Neutrophil (primary cell): ENCODE results near the gene IL32.

Experiments
- H3K27ac ChIP-seq: fragments of 200-600 bp; sonication (generic); 2 replicates; pipeline ENCODE4 v1.5.1; 2016; ENCODE audit warnings: mild to moderate bottlenecking, moderate library complexity
- H3K27me3 ChIP-seq: fragments of 200-600 bp; sonication (generic); 2 replicates; pipeline ENCODE4 v1.6.0; 2016; ENCODE audit warnings: mild to moderate bottlenecking
- H3K36me3 ChIP-seq: fragments of 200-600 bp; sonication (generic); 2 replicates; pipeline ENCODE4 v1.5.1; 2017
- H3K4me1 ChIP-seq, 2 experiments: fragments of 200-600 bp in 1 of 2; sonication (generic) in 1 of 2; 1 replicate in 1 of 2; 2 replicates in 1 of 2; pipeline versions ENCODE4 v1.5.1 to v1.6.1; 2013 to 2016; ENCODE audit warnings: low read depth in 1 of 2, low read length in 1 of 2, mild to moderate bottlenecking in 1 of 2, moderate library complexity in 1 of 2; ENCODE audit not compliant: control insufficient read depth in 1 of 2, insufficient read depth in 1 of 2
- H3K4me3 ChIP-seq, 2 experiments: fragments of 200-600 bp in 1 of 2; sonication (generic) in 1 of 2; 1 replicate in 1 of 2; 2 replicates in 1 of 2; pipeline ENCODE4 v1.5.1; 2013 to 2016; ENCODE audit warnings: low read depth in 1 of 2, low read length in 1 of 2, mild to moderate bottlenecking in 1 of 2, moderate library complexity in 1 of 2
- H3K9me3 ChIP-seq: fragments of 200-600 bp; sonication (generic); 2 replicates; pipeline ENCODE4 v1.5.1; 2016
- TF ChIP-seq, protein P1 (sequence below): fragments of 200-600 bp; sonication (generic); IDR thresholded peaks from 2 replicates; pipeline ENCODE4 v1.5.1; 2016; ENCODE audit warnings: antibody characterized with exemption

Gene IL32

DNA sequence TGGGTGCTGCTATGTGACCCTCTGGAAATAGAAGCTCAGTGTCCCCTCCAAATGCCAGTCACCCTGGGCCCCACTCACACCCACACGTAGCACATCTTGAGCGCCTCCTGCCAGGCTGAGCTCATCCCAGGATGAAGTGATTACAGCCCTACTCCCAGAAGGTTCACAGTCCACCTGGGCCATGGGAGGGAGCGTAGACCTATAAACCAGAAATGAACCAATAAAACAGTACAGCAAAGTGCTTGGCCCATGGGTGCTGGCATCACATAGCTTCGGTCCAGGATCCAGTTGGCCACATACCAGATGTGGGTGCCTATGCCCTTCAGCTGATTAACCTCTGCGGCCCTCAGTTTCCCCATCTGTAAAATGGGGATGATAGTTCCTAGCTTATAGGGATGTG is 26.5 kb upstream of the IL32 start:
- H3K4me3 ChIP-seq = no peak overlapping the region
- TF ChIP-seq, protein P1, sequence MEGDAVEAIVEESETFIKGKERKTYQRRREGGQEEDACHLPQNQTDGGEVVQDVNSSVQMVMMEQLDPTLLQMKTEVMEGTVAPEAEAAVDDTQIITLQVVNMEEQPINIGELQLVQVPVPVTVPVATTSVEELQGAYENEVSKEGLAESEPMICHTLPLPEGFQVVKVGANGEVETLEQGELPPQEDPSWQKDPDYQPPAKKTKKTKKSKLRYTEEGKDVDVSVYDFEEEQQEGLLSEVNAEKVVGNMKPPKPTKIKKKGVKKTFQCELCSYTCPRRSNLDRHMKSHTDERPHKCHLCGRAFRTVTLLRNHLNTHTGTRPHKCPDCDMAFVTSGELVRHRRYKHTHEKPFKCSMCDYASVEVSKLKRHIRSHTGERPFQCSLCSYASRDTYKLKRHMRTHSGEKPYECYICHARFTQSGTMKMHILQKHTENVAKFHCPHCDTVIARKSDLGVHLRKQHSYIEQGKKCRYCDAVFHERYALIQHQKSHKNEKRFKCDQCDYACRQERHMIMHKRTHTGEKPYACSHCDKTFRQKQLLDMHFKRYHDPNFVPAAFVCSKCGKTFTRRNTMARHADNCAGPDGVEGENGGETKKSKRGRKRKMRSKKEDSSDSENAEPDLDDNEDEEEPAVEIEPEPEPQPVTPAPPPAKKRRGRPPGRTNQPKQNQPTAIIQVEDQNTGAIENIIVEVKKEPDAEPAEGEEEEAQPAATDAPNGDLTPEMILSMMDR = no peak
- H3K9me3 ChIP-seq = no peaks in the 10 kb centered on the region
- H3K27ac ChIP-seq = no peak overlapping the region
- peaks cover 61 to 66% of the 10 kb centered on the region in 2 experiments for H3K4me1 ChIP-seq
- peaks cover 11% of the 10 kb centered on the region for H3K36me3 ChIP-seq
- peaks cover 72% of the 10 kb centered on the region for H3K27me3 ChIP-seq

DNA sequence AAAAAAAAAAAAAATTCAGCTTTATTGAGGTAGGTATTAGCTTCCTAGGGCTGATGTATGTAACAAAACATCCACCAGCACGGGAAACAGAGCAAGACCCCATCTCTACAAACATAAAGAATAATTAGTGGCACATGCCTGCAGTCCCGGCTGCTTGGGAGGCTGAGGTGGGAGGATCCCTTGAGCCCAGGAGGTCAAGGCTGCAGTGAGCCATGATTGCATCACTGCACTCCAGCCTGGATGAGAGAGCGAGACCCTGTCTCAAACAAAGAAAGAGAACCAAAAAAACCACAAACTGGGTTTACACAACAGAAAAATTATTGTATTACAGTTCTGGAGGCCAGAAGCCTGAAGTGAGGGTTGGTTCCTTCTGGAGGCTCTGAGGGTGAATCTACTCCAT is 23.1 kb upstream of the IL32 start:
- peaks cover 45% of the 10 kb centered on the region for H3K27me3 ChIP-seq

DNA sequence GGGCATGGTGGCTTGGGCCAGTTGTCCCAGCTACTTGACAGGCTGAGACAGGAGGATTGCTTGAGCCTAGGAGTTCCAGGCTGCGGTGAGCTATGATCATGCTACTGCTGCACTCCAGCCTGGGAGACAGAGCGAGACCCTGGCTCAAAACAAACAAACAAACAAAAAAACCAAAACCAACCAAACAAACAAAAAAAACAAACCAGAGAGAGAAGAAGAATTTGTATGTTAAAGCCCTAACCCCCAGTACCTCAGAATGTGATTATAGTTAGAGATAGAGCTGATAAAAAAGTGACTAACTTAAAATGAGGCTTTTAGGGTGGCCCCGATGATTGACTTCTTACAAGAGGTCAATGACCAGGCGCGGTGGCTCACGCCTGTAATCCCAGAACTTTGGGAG is 20.7 kb upstream of the IL32 start:
- Histone ChIP-seq H3K4me3 (peak overlapping the region; percentile 99), H3K27ac (peak overlapping the region; percentile 94), H3K4me1 (peaks cover 48 to 55% of the 10 kb centered on the region in 2 experiments), H3K36me3 (peaks cover 27% of the 10 kb centered on the region), H3K9me3 (no peaks in the 10 kb centered on the region), H3K27me3 (peaks cover 22% of the 10 kb centered on the region)
- TF ChIP-seq, protein P1 = no peak

More for the DNA sequence above, 23.1 kb upstream of the IL32 start:
- Histone ChIP-seq H3K4me1 (peaks cover 48% of the 10 kb centered on the region in 2 experiments), H3K27ac (peak overlapping the region; percentile 20), H3K4me3 (peak overlapping the region in 1 of 2 experiments; percentile 18), H3K9me3 (no peaks in the 10 kb centered on the region), H3K36me3 (peaks cover 11% of the 10 kb centered on the region)
- TF ChIP-seq, protein P1 = no peak

DNA sequence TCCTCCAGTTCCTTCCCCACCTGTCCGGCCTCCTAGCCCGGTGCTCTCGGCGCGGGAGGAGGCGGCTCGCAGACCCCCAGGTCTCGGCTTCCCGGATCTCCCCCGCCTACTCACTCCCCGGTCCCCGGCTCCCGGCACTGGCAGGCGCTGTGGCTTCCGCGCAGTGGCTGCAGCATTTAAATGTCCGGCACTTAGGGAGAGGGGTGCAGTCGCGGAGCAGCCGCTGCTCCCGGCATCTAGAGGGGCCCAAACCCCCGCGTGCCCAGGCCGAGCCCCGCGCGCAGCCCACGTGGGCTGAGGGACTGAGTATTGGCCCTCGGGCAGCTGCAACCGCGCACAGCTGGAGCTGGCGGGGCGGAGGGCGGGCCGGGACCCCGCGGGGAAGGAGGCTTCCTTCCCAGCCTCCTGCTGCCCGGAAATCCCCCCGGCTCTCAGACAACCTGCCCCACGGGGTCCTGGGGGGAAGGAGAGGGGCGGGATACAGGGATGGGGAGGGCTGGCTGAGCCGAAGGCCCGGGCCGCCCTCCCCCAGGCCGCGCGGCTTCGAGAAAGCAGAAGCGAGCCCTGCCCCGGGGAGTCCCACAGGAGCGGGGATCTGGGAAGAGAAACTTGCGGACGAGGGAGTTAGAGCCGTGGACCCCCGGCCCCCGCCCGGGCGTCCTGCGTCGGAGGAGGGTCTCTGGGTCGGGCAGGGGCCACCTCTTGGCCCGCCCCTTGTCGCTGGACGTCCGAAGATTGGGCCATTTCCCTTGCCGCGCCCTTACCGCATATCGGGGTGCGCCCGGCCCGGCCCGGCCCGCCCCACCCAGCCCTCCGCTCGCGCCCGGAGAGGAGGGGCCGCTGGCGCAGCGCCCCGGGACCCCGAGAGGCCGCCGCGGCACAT is 19.4 kb upstream of the IL32 start, which contains the start of gene MMP25:
Gene MMP25 (plus strand): TSS at position 804 of the 883 bp plus-strand sequence. CDS start 357 bp downstream, outside the sequence.
- TF ChIP-seq, protein P1 = peak; percentile 11
- peaks cover 33% of the 10 kb centered on the region for H3K36me3 ChIP-seq
- peaks cover 11% of the 10 kb centered on the region for H3K27me3 ChIP-seq
- H3K4me1 ChIP-seq = peaks cover 61 to 68% of the 10 kb centered on the region in 2 experiments
- H3K4me3 ChIP-seq = peak within 1 kb of the TSS; percentile 99
- peak within 1 kb of the TSS; percentile 94 for H3K27ac ChIP-seq
- H3K9me3 ChIP-seq = no peaks in the 10 kb centered on the region

DNA sequence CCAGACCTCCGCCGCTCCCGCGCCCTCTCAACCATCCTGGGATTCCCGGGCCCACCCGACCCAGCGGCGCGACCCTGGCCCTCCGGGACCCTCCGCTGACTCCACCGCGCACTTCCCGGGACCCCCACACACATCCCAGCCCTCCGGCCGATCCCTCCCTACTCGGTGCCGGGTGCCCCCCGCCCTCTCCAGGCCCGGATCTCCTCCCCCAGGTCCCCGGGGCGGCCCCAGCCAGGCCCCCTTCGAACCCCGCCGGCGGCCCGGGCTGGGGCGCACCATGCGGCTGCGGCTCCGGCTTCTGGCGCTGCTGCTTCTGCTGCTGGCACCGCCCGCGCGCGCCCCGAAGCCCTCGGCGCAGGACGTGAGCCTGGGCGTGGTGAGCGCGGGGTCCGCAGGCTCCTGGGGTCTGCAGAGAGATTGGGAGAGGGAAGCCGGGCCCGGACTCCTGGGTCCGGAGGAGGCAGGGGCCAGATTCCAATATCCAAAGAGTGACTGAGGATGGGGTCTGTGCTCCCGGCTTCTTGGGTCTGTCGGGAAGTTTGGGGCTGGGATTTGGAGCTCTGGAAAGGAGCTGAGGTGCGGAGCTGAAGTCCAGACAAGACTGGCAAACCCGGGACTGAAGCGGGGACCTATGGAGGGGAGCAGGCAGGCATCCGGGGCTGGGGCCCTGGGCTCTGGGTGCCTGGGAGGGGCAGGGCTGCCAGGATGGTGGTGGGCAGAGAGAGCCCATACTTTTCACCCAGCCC is 18.6 kb upstream of the IL32 start:
- H3K4me3 ChIP-seq = peak overlapping the region; percentile 99
- H3K27me3 ChIP-seq = peaks cover 6% of the 10 kb centered on the region
- H3K9me3 ChIP-seq = no peaks in the 10 kb centered on the region

More for the DNA sequence above, 18.6 kb upstream of the IL32 start:
- H3K27ac ChIP-seq = peak overlapping the region; percentile 94
- TF ChIP-seq, protein P1 = no peak
- peaks cover 69 to 76% of the 10 kb centered on the region in 2 experiments for H3K4me1 ChIP-seq
- peaks cover 41% of the 10 kb centered on the region for H3K36me3 ChIP-seq
